Liver (tissue), 3 donors: Measurements from ENCODE around the gene TTF1.

Source experiments
- CTCF ChIP-seq: fragments of 150-350 bp; IDR thresholded peaks from 2 replicates; pipeline ENCODE4 v1.5.1; 2017; ENCODE audit warnings: improper control_type of control experiment, low read depth, low read length; ENCODE audit not compliant: missing input control
- GABPA ChIP-seq, 2 donors: IDR thresholded peaks in 1 of 2; conservative IDR thresholded peaks in 1 of 2; 2 replicates each; pipeline ENCODE4 v1.6.1; 2016; ENCODE audit warnings: antibody characterized with exemption in 2 of 2, mild to moderate bottlenecking in 1 of 2, moderate library complexity in 1 of 2
- donor health status: healthy.
- donor health status: healthy.

DNA sequence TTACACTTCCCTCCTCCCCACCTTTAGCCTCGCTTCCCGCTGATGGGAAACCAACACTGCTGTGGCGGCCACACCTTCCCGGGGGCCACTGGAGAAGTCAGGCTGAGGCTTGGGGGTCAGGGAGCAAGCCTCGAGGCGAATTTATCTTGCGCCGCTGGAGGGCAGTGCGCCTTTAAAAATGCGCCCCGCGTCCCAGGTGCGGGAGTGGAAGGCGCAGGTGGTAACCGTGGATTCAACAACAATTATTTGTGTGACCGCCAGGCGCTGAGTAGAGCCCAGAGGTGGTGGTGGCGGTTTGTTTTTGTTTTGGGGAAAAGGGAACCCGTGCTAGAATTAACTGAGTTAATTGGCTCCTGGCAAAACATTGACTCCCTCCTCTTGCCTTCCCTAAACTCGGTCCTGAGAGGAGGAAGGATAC is 4.5 kb upstream of the TTF1 start:
- TF ChIP-seq GABPA (IDR thresholded peaks at IDR 0.05 in 1 of 2, conservative IDR thresholded peaks at IDR 0.05 in 1 of 2) (no peak), CTCF (peak; percentile 41)
